ENCODE results near the gene MAPK13.
"Not testable (repeated sequence)": the region's sequence is repeated elsewhere in the genome, so short reads cannot be mapped to it uniquely, and the experiment has no call there.

The MAPK13 gene

GRCh38 chr6:36128793-36129192 is 1.5 kb upstream of the MAPK13 start:
- DNase-seq: no peak

GRCh38 chr6:36129334-36129733 is 979 bp upstream of the MAPK13 start:
- not testable (repeated sequence) for DNase-seq

- DNase-seq: no peak
Observed at GRCh38 chr6:36130667-36131510, 576 bp downstream of the MAPK13 start.

- peak; percentile 85 for DNase-seq
Observed at GRCh38 chr6:36131511-36132245, 1.4 kb downstream of the MAPK13 start.

- no peak for DNase-seq
Observed at GRCh38 chr6:36132246-36132895, 2.1 kb downstream of the MAPK13 start.

- DNase-seq: no peak
Observed at GRCh38 chr6:36133148-36133547, 2.8 kb downstream of the MAPK13 start.

- no peak for DNase-seq
Observed at GRCh38 chr6:36133912-36134311, 3.6 kb downstream of the MAPK13 start.

- no peak for DNase-seq
Observed at GRCh38 chr6:36135053-36135731, 4.9 kb downstream of the MAPK13 start.

- DNase-seq: no peak
Observed at GRCh38 chr6:36136034-36136433, 5.7 kb downstream of the MAPK13 start.

GRCh38 chr6:36136551-36136950 is 6.2 kb downstream of the MAPK13 start:
- no peak for DNase-seq

- DNase-seq: no peak
Observed at GRCh38 chr6:36138667-36139066, 8.4 kb downstream of the MAPK13 start.

- peak; percentile 69 for DNase-seq
Observed at GRCh38 chr6:36139431-36139830, 9.1 kb downstream of the MAPK13 start.

- DNase-seq: no peak
Observed at GRCh38 chr6:36139991-36140710, 9.8 kb downstream of the MAPK13 start.

- no peak for DNase-seq
Observed at GRCh38 chr6:36141091-36141490, 10.8 kb downstream of the MAPK13 start.

- no peak for DNase-seq
Observed at GRCh38 chr6:36141961-36142360, 11.6 kb downstream of the MAPK13 start.

- peak; percentile 18 for DNase-seq
Observed at GRCh38 chr6:36142971-36143838, 12.9 kb downstream of the MAPK13 start.

GRCh38 chr6:36145495-36145894 is 15.2 kb downstream of the MAPK13 start:
- no peak for DNase-seq

- no peak for DNase-seq
Observed at GRCh38 chr6:36147294-36147693, 17.0 kb downstream of the MAPK13 start.

- DNase-seq: no peak
Observed at GRCh38 chr6:36149476-36149875, 19.2 kb downstream of the MAPK13 start.

GRCh38 chr6:36150283-36150682 is 20.0 kb downstream of the MAPK13 start:
- DNase-seq: no peak

GRCh38 chr6:36154286-36154685 is 24.0 kb downstream of the MAPK13 start:
- DNase-seq: no peak

Data from hematopoietic multipotent progenitor cell treated with erythropoietin and hydrocortisone succinate and interleukin-3 and kit ligand, for 4 days (in vitro differentiated cells).